ENCODE results near the gene ATP2B1. TPM values are rescaled to one million over a fixed set of nuclear protein-coding genes. Genes with fewer than 3 reads are reported as not detected.

ATP2B1 gene
- total and polyA plus RNA-seq, 2 donors (not counting 1 experiment from before 2014, with no cell fraction given): 26.1 to 238 TPM

GRCh38 chr12:89689306-89689705 lies 19.3 kb downstream of the ATP2B1 start:
- H3K27ac Mint-ChIP-seq: no peak overlapping the region
- Histone ChIP-seq H3K9ac (ENCODE audit: low read length) (no peak overlapping the region), H3K27ac (ENCODE audit: low read length in 2 of 2) (peak overlapping the region in 1 of 2 donors; percentile 4), H3K36me3 (replicated peaks in 1 of 2; ENCODE audit: control extremely low read depth in 1 of 2, control insufficient read depth in 1 of 2, extremely low read depth in 1 of 2, insufficient read depth in 2 of 2, low read length in 1 of 2) (peaks cover 3 to 5% of the 10 kb centered on the region in 2 experiments), H2AFZ (ENCODE audit: insufficient read depth, low read depth, low read length, poor library complexity, severe bottlenecking) (no peak overlapping the region), H3K4me2 (replicated peaks; ENCODE audit: low read depth, low read length, poor library complexity, severe bottlenecking) (peak overlapping the region; percentile 5), H3K27me3 (replicated peaks in 1 of 4; ENCODE audit: control extremely low read depth in 1 of 4, control insufficient read depth in 3 of 4, insufficient read depth in 4 of 4, low read length in 3 of 4) (no peaks in the 10 kb centered on the region), H3K9me3 (ENCODE audit: control extremely low read depth in 1 of 3, control insufficient read depth in 2 of 3, insufficient read depth in 1 of 3, low read length in 2 of 3) (no peaks in the 10 kb centered on the region), H3K79me2 (ENCODE audit: control insufficient read depth, insufficient read depth, low read length) (peaks cover 100% of the 10 kb centered on the region), H3K4me3 (ENCODE audit: control extremely low read depth in 1 of 5, extremely low read depth in 1 of 5, insufficient read depth in 1 of 5, low read depth in 2 of 5, low read length in 4 of 5) (no peak overlapping the region), H3K4me1 (ENCODE audit: control insufficient read depth in 2 of 2, insufficient read depth in 2 of 2, low read length in 2 of 2) (peaks cover 22 to 60% of the 10 kb centered on the region in 2 donors), H4K20me1 (ENCODE audit: control insufficient read depth, insufficient read depth, low read length, poor library complexity, severe bottlenecking) (peaks cover 100% of the 10 kb centered on the region)
- intact Hi-C loops (cut with micrococcal nuclease): no loop called here
- TF ChIP-seq, protein P1, sequence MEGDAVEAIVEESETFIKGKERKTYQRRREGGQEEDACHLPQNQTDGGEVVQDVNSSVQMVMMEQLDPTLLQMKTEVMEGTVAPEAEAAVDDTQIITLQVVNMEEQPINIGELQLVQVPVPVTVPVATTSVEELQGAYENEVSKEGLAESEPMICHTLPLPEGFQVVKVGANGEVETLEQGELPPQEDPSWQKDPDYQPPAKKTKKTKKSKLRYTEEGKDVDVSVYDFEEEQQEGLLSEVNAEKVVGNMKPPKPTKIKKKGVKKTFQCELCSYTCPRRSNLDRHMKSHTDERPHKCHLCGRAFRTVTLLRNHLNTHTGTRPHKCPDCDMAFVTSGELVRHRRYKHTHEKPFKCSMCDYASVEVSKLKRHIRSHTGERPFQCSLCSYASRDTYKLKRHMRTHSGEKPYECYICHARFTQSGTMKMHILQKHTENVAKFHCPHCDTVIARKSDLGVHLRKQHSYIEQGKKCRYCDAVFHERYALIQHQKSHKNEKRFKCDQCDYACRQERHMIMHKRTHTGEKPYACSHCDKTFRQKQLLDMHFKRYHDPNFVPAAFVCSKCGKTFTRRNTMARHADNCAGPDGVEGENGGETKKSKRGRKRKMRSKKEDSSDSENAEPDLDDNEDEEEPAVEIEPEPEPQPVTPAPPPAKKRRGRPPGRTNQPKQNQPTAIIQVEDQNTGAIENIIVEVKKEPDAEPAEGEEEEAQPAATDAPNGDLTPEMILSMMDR (IDR thresholded peaks at IDR 0.05): no peak
- no peak for TF ChIP-seq EZH2 (IDR thresholded peaks at IDR 0.05; ENCODE audit: borderline replicate concordance, insufficient read depth, low read depth, low read length, poor library complexity, severe bottlenecking)
- POLR2A ChIA-PET: no interaction called here
- H3K4me3 Mint-ChIP-seq: no peak overlapping the region
- H3K27me3 Mint-ChIP-seq: no peaks in the 10 kb centered on the region
- 100% methylated on average over 2 of the region's 3 CpGs for WGBS (ENCODE audit: insufficient coverage)
- H3K9me3 Mint-ChIP-seq (ENCODE audit: insufficient read depth): peaks cover 6% of the 10 kb centered on the region
- ATAC-seq (ENCODE audit: low read depth): no peak
- CTCF ChIA-PET: interaction anchor here (1.2 kb wide), 1 partner anchor 260 kb away, joined by 4 read pairs; no protein-coding TSS in a partner anchor
- H3K4me1 Mint-ChIP-seq: peaks cover 78% of the 10 kb centered on the region
- DNase-seq: no peak

DNA sequence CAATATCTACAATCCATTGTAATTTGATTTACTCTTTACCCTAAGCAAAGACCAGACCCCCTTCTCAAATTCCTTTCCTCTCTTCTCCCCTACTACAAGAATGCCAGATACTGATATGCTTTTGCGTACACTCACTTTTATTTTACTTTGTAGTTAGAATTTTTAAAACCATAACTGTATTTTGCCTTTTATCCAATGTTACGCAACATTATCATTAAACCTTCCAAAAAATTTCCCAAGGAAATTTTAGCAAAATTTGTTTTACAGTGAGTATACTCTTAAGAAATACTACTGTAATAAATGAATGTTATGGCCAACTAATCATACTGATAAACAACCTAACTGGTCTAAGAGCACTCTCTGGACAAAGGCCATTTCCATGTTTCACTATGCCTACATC lies 22.3 kb downstream of the ATP2B1 start:
- ATAC-seq (ENCODE audit: low read depth) (no peak), DNase-seq (no peak)
- no CpG with 5 or more reads among the region's 2 CpGs for WGBS (ENCODE audit: insufficient coverage)
- Histone ChIP-seq H4K20me1 (ENCODE audit: control insufficient read depth, insufficient read depth, low read length, poor library complexity, severe bottlenecking) (peaks cover 83% of the 10 kb centered on the region), H2AFZ (ENCODE audit: insufficient read depth, low read depth, low read length, poor library complexity, severe bottlenecking) (no peak overlapping the region), H3K9ac (ENCODE audit: low read length) (no peak overlapping the region), H3K79me2 (ENCODE audit: control insufficient read depth, insufficient read depth, low read length) (peaks cover 100% of the 10 kb centered on the region), H3K4me2 (replicated peaks; ENCODE audit: low read depth, low read length, poor library complexity, severe bottlenecking) (no peak overlapping the region), H3K4me1 (ENCODE audit: control insufficient read depth in 2 of 2, insufficient read depth in 2 of 2, low read length in 2 of 2) (peaks cover 6 to 35% of the 10 kb centered on the region in 2 donors), H3K4me3 (ENCODE audit: control extremely low read depth in 1 of 5, extremely low read depth in 1 of 5, insufficient read depth in 1 of 5, low read depth in 2 of 5, low read length in 4 of 5) (no peak overlapping the region), H3K36me3 (replicated peaks in 1 of 2; ENCODE audit: control extremely low read depth in 1 of 2, control insufficient read depth in 1 of 2, extremely low read depth in 1 of 2, insufficient read depth in 2 of 2, low read length in 1 of 2) (peaks cover 1 to 5% of the 10 kb centered on the region in 2 experiments), H3K27ac (ENCODE audit: low read length in 2 of 2) (no peak overlapping the region), H3K9me3 (ENCODE audit: control extremely low read depth in 1 of 3, control insufficient read depth in 2 of 3, insufficient read depth in 1 of 3, low read length in 2 of 3) (peaks cover 0 to 11% (median 2%) of the 10 kb centered on the region in 3 donors), H3K27me3 (replicated peaks in 1 of 4; ENCODE audit: control extremely low read depth in 1 of 4, control insufficient read depth in 3 of 4, insufficient read depth in 4 of 4, low read length in 3 of 4) (no peaks in the 10 kb centered on the region)
- intact Hi-C loops (cut with micrococcal nuclease): loop anchor here (2.0 kb wide), 1 partner anchor 16 kb away; no protein-coding TSS in a partner anchor
- CTCF ChIA-PET: no interaction called here
- Mint-ChIP-seq H3K4me1 (peaks cover 62% of the 10 kb centered on the region), H3K27ac (no peak overlapping the region), H3K27me3 (no peaks in the 10 kb centered on the region), H3K4me3 (no peak overlapping the region), H3K9me3 (ENCODE audit: insufficient read depth) (peaks cover 18% of the 10 kb centered on the region)
- TF ChIP-seq EZH2 (IDR thresholded peaks at IDR 0.05; ENCODE audit: borderline replicate concordance, insufficient read depth, low read depth, low read length, poor library complexity, severe bottlenecking): no peak
- TF ChIP-seq, protein P1 (IDR thresholded peaks at IDR 0.05): no peak
- POLR2A ChIA-PET: no interaction called here
